Islet of Langerhans (tissue), 1 donor: ENCODE results near the gene FRMD4A.

Source experiments
- FAIRE-seq: peaks from one replicate; lab custom pipeline; 2011; peaks lifted over from hg19 to GRCh38; lab: Jason Lieb, UNC

The FRMD4A gene

GRCh38 chr10:13668126-13668525, 662.6 kb downstream of the FRMD4A start:
- no peak for FAIRE-seq

GRCh38 chr10:13665516-13666262, 665.0 kb downstream of the FRMD4A start:
- FAIRE-seq, result no peak

- FAIRE-seq, result no peak
These were observed 669.5 kb downstream of the FRMD4A start for GRCh38 chr10:13661256-13661655.

GRCh38 chr10:13660551-13660920, 670.2 kb downstream of the FRMD4A start:
- FAIRE-seq, result no peak

- no peak for FAIRE-seq
These were observed 670.7 kb downstream of the FRMD4A start for GRCh38 chr10:13659887-13660550.

GRCh38 chr10:13658871-13659685, 671.6 kb downstream of the FRMD4A start:
- FAIRE-seq, result no peak

- FAIRE-seq, result no peak
These were observed 672.5 kb downstream of the FRMD4A start for GRCh38 chr10:13658264-13658663.

- FAIRE-seq, result no peak
These were observed 673.5 kb downstream of the FRMD4A start for GRCh38 chr10:13657101-13657680.

- no peak for FAIRE-seq
These were observed 674.2 kb downstream of the FRMD4A start for GRCh38 chr10:13656337-13657100.

GRCh38 chr10:13654846-13655245, 675.9 kb downstream of the FRMD4A start:
- FAIRE-seq, result no peak

- FAIRE-seq, result no peak
These were observed 676.5 kb downstream of the FRMD4A start for GRCh38 chr10:13654118-13654830.

- FAIRE-seq, result no peak
These were observed 677.9 kb downstream of the FRMD4A start for GRCh38 chr10:13652860-13653259.

- no peak for FAIRE-seq
These were observed 678.6 kb downstream of the FRMD4A start for GRCh38 chr10:13651969-13652720.

GRCh38 chr10:13650961-13651360, 679.8 kb downstream of the FRMD4A start:
- FAIRE-seq, result no peak

GRCh38 chr10:13649844-13650520, 680.7 kb downstream of the FRMD4A start:
- FAIRE-seq, result no peak

- no peak for FAIRE-seq
These were observed 682.3 kb downstream of the FRMD4A start for GRCh38 chr10:13648425-13648824.

- no peak for FAIRE-seq
These were observed 685.9 kb downstream of the FRMD4A start for GRCh38 chr10:13644866-13645265.

- FAIRE-seq, result no peak
These were observed 687.7 kb downstream of the FRMD4A start for GRCh38 chr10:13643016-13643415.

- FAIRE-seq, result no peak
These were observed 688.4 kb downstream of the FRMD4A start for GRCh38 chr10:13642293-13642692.

GRCh38 chr10:13637894-13638293, 692.8 kb downstream of the FRMD4A start:
- no peak for FAIRE-seq
